ENCODE data around the gene SMARCAL1. TPM values are rescaled to one million over a fixed set of nuclear protein-coding genes. Genes with fewer than 3 reads are reported as not detected.

Gene SMARCAL1
- total RNA-seq, 1 donor from 2014 or later: 29.1 TPM

- Mint-ChIP-seq H3K9me3 (no peaks in the 10 kb centered on the region), H3K27ac (no peak overlapping the region), H3K27me3 (ENCODE audit: insufficient read depth) (peaks cover 15% of the 10 kb centered on the region), H3K4me1 (ENCODE audit: low read depth) (no peaks in the 10 kb centered on the region), H3K4me3 (no peak overlapping the region), H3K36me3 (ENCODE audit: low read depth) (no peaks in the 10 kb centered on the region)
- intact Hi-C loops (cut with micrococcal nuclease): loop anchor here (1.0 to 2.0 kb wide), 3 partner anchors 75 to 294 kb away; no protein-coding TSS in a partner anchor
- DNase-seq (ENCODE audit: low spot score): peak; percentile 9
Measured at GRCh38 chr2:216404010-216404618, 8.2 kb upstream of the SMARCAL1 start.

- Mint-ChIP-seq H3K36me3 (ENCODE audit: low read depth) (no peaks in the 10 kb centered on the region), H3K27ac (no peak overlapping the region), H3K4me3 (no peak overlapping the region), H3K9me3 (no peaks in the 10 kb centered on the region), H3K4me1 (ENCODE audit: low read depth) (no peaks in the 10 kb centered on the region), H3K27me3 (ENCODE audit: insufficient read depth) (peaks cover 8% of the 10 kb centered on the region)
- no peak for DNase-seq (ENCODE audit: low spot score)
- intact Hi-C loops (cut with micrococcal nuclease): loop anchor here (2.0 kb wide), 1 partner anchor 77 kb away; no protein-coding TSS in a partner anchor
Measured at GRCh38 chr2:216405588-216405987, 6.7 kb upstream of the SMARCAL1 start.

GRCh38 chr2:216406826-216407225 lies 5.5 kb upstream of the SMARCAL1 start:
- intact Hi-C loops (cut with micrococcal nuclease): no loop called here
- Mint-ChIP-seq H3K27me3 (ENCODE audit: insufficient read depth) (peaks cover 8% of the 10 kb centered on the region), H3K9me3 (no peaks in the 10 kb centered on the region), H3K36me3 (ENCODE audit: low read depth) (no peaks in the 10 kb centered on the region), H3K4me3 (no peak overlapping the region), H3K4me1 (ENCODE audit: low read depth) (peaks cover 3% of the 10 kb centered on the region), H3K27ac (no peak overlapping the region)
- DNase-seq (ENCODE audit: low spot score): no peak

- no peak overlapping the region for H3K4me3 Mint-ChIP-seq
- no peak overlapping the region for H3K27ac Mint-ChIP-seq
- no peak for DNase-seq (ENCODE audit: low spot score)
- H3K36me3 Mint-ChIP-seq (ENCODE audit: low read depth): peaks cover 7% of the 10 kb centered on the region
- peaks cover 16% of the 10 kb centered on the region for H3K4me1 Mint-ChIP-seq (ENCODE audit: low read depth)
- intact Hi-C loops (cut with micrococcal nuclease): no loop called here
- peaks cover 8% of the 10 kb centered on the region for H3K27me3 Mint-ChIP-seq (ENCODE audit: insufficient read depth)
- no peaks in the 10 kb centered on the region for H3K9me3 Mint-ChIP-seq
Measured at GRCh38 chr2:216408426-216409290, 3.6 kb upstream of the SMARCAL1 start.

- Mint-ChIP-seq H3K4me1 (ENCODE audit: low read depth) (peaks cover 17% of the 10 kb centered on the region), H3K4me3 (no peak overlapping the region), H3K9me3 (no peaks in the 10 kb centered on the region), H3K27me3 (ENCODE audit: insufficient read depth) (peaks cover 4% of the 10 kb centered on the region), H3K27ac (no peak overlapping the region), H3K36me3 (ENCODE audit: low read depth) (peaks cover 10% of the 10 kb centered on the region)
- intact Hi-C loops (cut with micrococcal nuclease): loop anchor here (5.0 to 10.0 kb wide), 3 partner anchors 188 to 398 kb away; partner anchors contain the start of gene MREG
- DNase-seq (ENCODE audit: low spot score): no peak
Measured at GRCh38 chr2:216410550-216410949, 1.7 kb upstream of the SMARCAL1 start.

- H3K27me3 Mint-ChIP-seq (ENCODE audit: insufficient read depth): no peaks in the 10 kb centered on the region
- no peaks in the 10 kb centered on the region for H3K9me3 Mint-ChIP-seq
- H3K4me1 Mint-ChIP-seq (ENCODE audit: low read depth): peaks cover 24% of the 10 kb centered on the region
- H3K27ac Mint-ChIP-seq: peak overlapping the region; percentile 15
- DNase-seq (ENCODE audit: low spot score): no peak
- intact Hi-C loops (cut with micrococcal nuclease): loop anchor here (2.0 to 10.0 kb wide), 4 partner anchors 192 to 809 kb away; partner anchors contain the start of gene MREG
- peak overlapping the region; percentile 99 for H3K4me3 Mint-ChIP-seq
- peaks cover 24% of the 10 kb centered on the region for H3K36me3 Mint-ChIP-seq (ENCODE audit: low read depth)
Measured at GRCh38 chr2:216413882-216414281, 1.6 kb downstream of the SMARCAL1 start.

- no peaks in the 10 kb centered on the region for H3K27me3 Mint-ChIP-seq (ENCODE audit: insufficient read depth)
- no peak overlapping the region for H3K27ac Mint-ChIP-seq
- no peak for DNase-seq (ENCODE audit: low spot score)
- intact Hi-C loops (cut with micrococcal nuclease): loop anchor here (5.0 to 10.0 kb wide), 3 partner anchors 193 to 403 kb away; partner anchors contain the start of gene MREG
- no peak overlapping the region for H3K4me3 Mint-ChIP-seq
- H3K36me3 Mint-ChIP-seq (ENCODE audit: low read depth): peaks cover 28% of the 10 kb centered on the region
- peaks cover 24% of the 10 kb centered on the region for H3K4me1 Mint-ChIP-seq (ENCODE audit: low read depth)
- no peaks in the 10 kb centered on the region for H3K9me3 Mint-ChIP-seq
Measured at GRCh38 chr2:216414772-216415319, 2.6 kb downstream of the SMARCAL1 start.

GRCh38 chr2:216415541-216415940 lies 3.3 kb downstream of the SMARCAL1 start:
- Mint-ChIP-seq H3K27me3 (ENCODE audit: insufficient read depth) (no peaks in the 10 kb centered on the region), H3K4me1 (ENCODE audit: low read depth) (peaks cover 24% of the 10 kb centered on the region), H3K9me3 (no peaks in the 10 kb centered on the region), H3K36me3 (ENCODE audit: low read depth) (peaks cover 34% of the 10 kb centered on the region), H3K27ac (no peak overlapping the region), H3K4me3 (no peak overlapping the region)
- DNase-seq (ENCODE audit: low spot score): no peak
- intact Hi-C loops (cut with micrococcal nuclease): loop anchor here (10.0 kb wide), 1 partner anchor 249 kb away; no protein-coding TSS in a partner anchor

- no peak for DNase-seq (ENCODE audit: low spot score)
- Mint-ChIP-seq H3K27ac (no peak overlapping the region), H3K4me3 (no peak overlapping the region), H3K36me3 (ENCODE audit: low read depth) (peaks cover 37% of the 10 kb centered on the region), H3K4me1 (ENCODE audit: low read depth) (peaks cover 22% of the 10 kb centered on the region), H3K9me3 (no peaks in the 10 kb centered on the region), H3K27me3 (ENCODE audit: insufficient read depth) (no peaks in the 10 kb centered on the region)
- intact Hi-C loops (cut with micrococcal nuclease): loop anchor here (10.0 kb wide), 1 partner anchor 248 kb away; no protein-coding TSS in a partner anchor
Measured at GRCh38 chr2:216416571-216417307, 4.5 kb downstream of the SMARCAL1 start.

GRCh38 chr2:216418981-216419380 lies 6.7 kb downstream of the SMARCAL1 start:
- no peak overlapping the region for H3K4me3 Mint-ChIP-seq
- peaks cover 45% of the 10 kb centered on the region for H3K36me3 Mint-ChIP-seq (ENCODE audit: low read depth)
- H3K4me1 Mint-ChIP-seq (ENCODE audit: low read depth): peaks cover 7% of the 10 kb centered on the region
- DNase-seq (ENCODE audit: low spot score): no peak
- H3K27me3 Mint-ChIP-seq (ENCODE audit: insufficient read depth): no peaks in the 10 kb centered on the region
- intact Hi-C loops (cut with micrococcal nuclease): loop anchor here (10.0 kb wide), 1 partner anchor 246 kb away; no protein-coding TSS in a partner anchor
- H3K9me3 Mint-ChIP-seq: no peaks in the 10 kb centered on the region
- H3K27ac Mint-ChIP-seq: no peak overlapping the region

- Mint-ChIP-seq H3K36me3 (ENCODE audit: low read depth) (peaks cover 60% of the 10 kb centered on the region), H3K27ac (no peak overlapping the region), H3K4me3 (no peak overlapping the region), H3K27me3 (ENCODE audit: insufficient read depth) (no peaks in the 10 kb centered on the region), H3K9me3 (no peaks in the 10 kb centered on the region), H3K4me1 (ENCODE audit: low read depth) (peaks cover 7% of the 10 kb centered on the region)
- intact Hi-C loops (cut with micrococcal nuclease): no loop called here
- DNase-seq (ENCODE audit: low spot score): no peak
Measured at GRCh38 chr2:216420367-216421101, 8.2 kb downstream of the SMARCAL1 start.

- H3K36me3 Mint-ChIP-seq (ENCODE audit: low read depth): peaks cover 57% of the 10 kb centered on the region
- no peaks in the 10 kb centered on the region for H3K27me3 Mint-ChIP-seq (ENCODE audit: insufficient read depth)
- H3K27ac Mint-ChIP-seq: no peak overlapping the region
- H3K4me3 Mint-ChIP-seq: no peak overlapping the region
- H3K4me1 Mint-ChIP-seq (ENCODE audit: low read depth): no peaks in the 10 kb centered on the region
- intact Hi-C loops (cut with micrococcal nuclease): no loop called here
- DNase-seq (ENCODE audit: low spot score): no peak
- no peaks in the 10 kb centered on the region for H3K9me3 Mint-ChIP-seq
Measured at GRCh38 chr2:216423071-216423470, 10.8 kb downstream of the SMARCAL1 start.
